ENCODE data around the gene MYCN. TPM values are rescaled to one million over a fixed set of nuclear protein-coding genes. Genes with fewer than 3 reads are reported as not detected.

Gene MYCN
- total RNA-seq, 1 donor from 2014 or later, result 0.54 TPM

GRCh38 chr2:15937105-15937881 is 3.1 kb upstream of the MYCN start:
- Mint-ChIP-seq H3K27me3 (ENCODE audit: unreplicated experiment) (peaks cover 56% of the 10 kb centered on the region), H3K4me3 (ENCODE audit: unreplicated experiment) (no peak overlapping the region), H3K27ac (ENCODE audit: unreplicated experiment) (no peak overlapping the region), H3K4me1 (ENCODE audit: unreplicated experiment) (peaks cover 18% of the 10 kb centered on the region), H3K9me3 (ENCODE audit: unreplicated experiment) (no peaks in the 10 kb centered on the region), H3K36me3 (ENCODE audit: unreplicated experiment) (no peaks in the 10 kb centered on the region)
- TF ChIP-seq, protein P1, sequence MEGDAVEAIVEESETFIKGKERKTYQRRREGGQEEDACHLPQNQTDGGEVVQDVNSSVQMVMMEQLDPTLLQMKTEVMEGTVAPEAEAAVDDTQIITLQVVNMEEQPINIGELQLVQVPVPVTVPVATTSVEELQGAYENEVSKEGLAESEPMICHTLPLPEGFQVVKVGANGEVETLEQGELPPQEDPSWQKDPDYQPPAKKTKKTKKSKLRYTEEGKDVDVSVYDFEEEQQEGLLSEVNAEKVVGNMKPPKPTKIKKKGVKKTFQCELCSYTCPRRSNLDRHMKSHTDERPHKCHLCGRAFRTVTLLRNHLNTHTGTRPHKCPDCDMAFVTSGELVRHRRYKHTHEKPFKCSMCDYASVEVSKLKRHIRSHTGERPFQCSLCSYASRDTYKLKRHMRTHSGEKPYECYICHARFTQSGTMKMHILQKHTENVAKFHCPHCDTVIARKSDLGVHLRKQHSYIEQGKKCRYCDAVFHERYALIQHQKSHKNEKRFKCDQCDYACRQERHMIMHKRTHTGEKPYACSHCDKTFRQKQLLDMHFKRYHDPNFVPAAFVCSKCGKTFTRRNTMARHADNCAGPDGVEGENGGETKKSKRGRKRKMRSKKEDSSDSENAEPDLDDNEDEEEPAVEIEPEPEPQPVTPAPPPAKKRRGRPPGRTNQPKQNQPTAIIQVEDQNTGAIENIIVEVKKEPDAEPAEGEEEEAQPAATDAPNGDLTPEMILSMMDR (IDR thresholded peaks at IDR 0.05), result no peak
- no peak for DNase-seq (ENCODE audit: extremely low spot score, unreplicated experiment)

- Mint-ChIP-seq H3K4me3 (ENCODE audit: unreplicated experiment) (no peak overlapping the region), H3K36me3 (ENCODE audit: unreplicated experiment) (no peaks in the 10 kb centered on the region)
These were observed 2.2 kb upstream of the MYCN start for GRCh38 chr2:15937882-15938802.

GRCh38 chr2:15938803-15939555 is 1.4 kb upstream of the MYCN start:
- DNase-seq (ENCODE audit: extremely low spot score, unreplicated experiment), result no peak
- TF ChIP-seq, protein P1 (IDR thresholded peaks at IDR 0.05), result no peak
- Mint-ChIP-seq H3K4me3 (ENCODE audit: unreplicated experiment) (no peak overlapping the region), H3K27ac (ENCODE audit: unreplicated experiment) (no peak overlapping the region), H3K4me1 (ENCODE audit: unreplicated experiment) (peaks cover 25% of the 10 kb centered on the region), H3K9me3 (ENCODE audit: unreplicated experiment) (no peaks in the 10 kb centered on the region), H3K27me3 (ENCODE audit: unreplicated experiment) (peaks cover 69% of the 10 kb centered on the region), H3K36me3 (ENCODE audit: unreplicated experiment) (no peaks in the 10 kb centered on the region)

More at GRCh38 chr2:15937882-15938802, 2.2 kb upstream of the MYCN start:
- peaks cover 61% of the 10 kb centered on the region for H3K27me3 Mint-ChIP-seq (ENCODE audit: unreplicated experiment)
- H3K9me3 Mint-ChIP-seq (ENCODE audit: unreplicated experiment), result no peaks in the 10 kb centered on the region
- TF ChIP-seq, protein P1 (IDR thresholded peaks at IDR 0.05), result no peak
- H3K4me1 Mint-ChIP-seq (ENCODE audit: unreplicated experiment), result peaks cover 21% of the 10 kb centered on the region
- DNase-seq (ENCODE audit: extremely low spot score, unreplicated experiment), result no peak
- no peak overlapping the region for H3K27ac Mint-ChIP-seq (ENCODE audit: unreplicated experiment)

DNA sequence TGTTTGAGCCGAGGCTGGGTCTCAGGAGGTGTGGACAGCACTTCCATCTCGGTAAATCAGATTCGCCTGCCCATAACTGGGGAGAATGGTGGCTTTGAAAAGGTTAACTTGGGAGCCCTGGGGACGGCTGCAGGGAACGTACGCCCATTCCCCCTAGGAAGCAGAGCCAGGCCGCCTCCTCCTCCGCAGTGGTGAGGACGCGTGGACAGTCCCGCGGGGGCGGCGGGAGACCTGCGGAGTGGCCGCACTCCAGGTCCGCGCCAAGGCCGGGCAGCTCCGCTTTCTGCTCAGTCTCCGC is 845 bp upstream of the MYCN start:
- TF ChIP-seq, protein P1 (IDR thresholded peaks at IDR 0.05), result no peak
- peak overlapping the region; percentile 69 for H3K4me3 Mint-ChIP-seq (ENCODE audit: unreplicated experiment)
- H3K36me3 Mint-ChIP-seq (ENCODE audit: unreplicated experiment), result no peaks in the 10 kb centered on the region
- peaks cover 25% of the 10 kb centered on the region for H3K4me1 Mint-ChIP-seq (ENCODE audit: unreplicated experiment)
- H3K9me3 Mint-ChIP-seq (ENCODE audit: unreplicated experiment), result no peaks in the 10 kb centered on the region
- H3K27me3 Mint-ChIP-seq (ENCODE audit: unreplicated experiment), result peaks cover 75% of the 10 kb centered on the region
- H3K27ac Mint-ChIP-seq (ENCODE audit: unreplicated experiment), result no peak overlapping the region
- peak; percentile 86 for DNase-seq (ENCODE audit: extremely low spot score, unreplicated experiment)
